Cardiac septum (tissue), 1 donor: ENCODE measurements around the gene VPS50. TPM values are rescaled to one million over a fixed set of nuclear protein-coding genes. Genes with fewer than 3 reads are reported as not detected.

ENCODE experiments used
- DNase-seq: peaks from one replicate; pipeline ENCODE4 v3.0.0-alpha.2; 2020; ENCODE audit warnings: low spot score
- intact Hi-C: fragments of 100-400 bp; cut with DNase I; formaldehyde crosslinking; loops from one replicate; pipeline ENCODE4 v1.14.0; 2022
- long read RNA-seq: library from polyadenylated mRNA; unstranded; transcript quantifications from one replicate; pipeline ENCODE4 v2.0.0, GENCODE V29; 2021
- total RNA-seq: library from RNA; stranded (reverse); fragmentation: NEBNext Ultra II Directional; extraction: Animal tissue kit (Norgen Biotek cat#: 25700); gene quantifications from one replicate; pipeline ENCODE4 v1.2.1, GENCODE V29; 2021
- donor health status: DM: no; HTN: no; CAD: no.

Gene VPS50
- total RNA-seq = 14.4 TPM
- long read RNA-seq, transcript VPS50-202 (28 exons, 3,613 nt) = major isoform, 5 of 7 reads
- long read RNA-seq, partial matches to known transcripts = 1 of 7 reads
- long read RNA-seq, other reads (novel, unspliced or antisense) = 1 of 7 reads

GRCh38 chr7:93231799-93232672, at the start of gene VPS50:
VPS50 (plus strand) TSS chr7:93232366; CDS start chr7:93232468, 102 bp downstream.
- intact Hi-C loops = no loop called here

GRCh38 chr7:93185303-93186027, 46.7 kb upstream of the VPS50 start:
- intact Hi-C loops = no loop called here
- no peak for DNase-seq

More at GRCh38 chr7:93231799-93232672, at the start of gene VPS50:
- peak; percentile 96 for DNase-seq

GRCh38 chr7:93188870-93189634, 43.1 kb upstream of the VPS50 start:
- intact Hi-C loops = no loop called here
- no peak for DNase-seq

GRCh38 chr7:93194386-93194785, 37.8 kb upstream of the VPS50 start:
- no peak for DNase-seq
- intact Hi-C loops = no loop called here

GRCh38 chr7:93196336-93196735, 35.8 kb upstream of the VPS50 start:
- intact Hi-C loops = no loop called here
- no peak for DNase-seq

GRCh38 chr7:93198472-93198871, 33.7 kb upstream of the VPS50 start:
- no peak for DNase-seq
- intact Hi-C loops = no loop called here

GRCh38 chr7:93202594-93203250, 29.4 kb upstream of the VPS50 start:
- DNase-seq = no peak
- intact Hi-C loops = no loop called here

GRCh38 chr7:93203496-93203895, 28.7 kb upstream of the VPS50 start:
- DNase-seq = no peak
- intact Hi-C loops = no loop called here

- DNase-seq = no peak
- intact Hi-C loops = no loop called here
Observed at GRCh38 chr7:93205046-93205445, 27.1 kb upstream of the VPS50 start.

GRCh38 chr7:93211228-93211818, 20.8 kb upstream of the VPS50 start:
- intact Hi-C loops = no loop called here
- no peak for DNase-seq

GRCh38 chr7:93212881-93213280, 19.3 kb upstream of the VPS50 start:
- no peak for DNase-seq
- intact Hi-C loops = no loop called here

GRCh38 chr7:93218997-93219827, 13.0 kb upstream of the VPS50 start:
- intact Hi-C loops = no loop called here
- DNase-seq = no peak

- DNase-seq = no peak
- intact Hi-C loops = no loop called here
Observed at GRCh38 chr7:93219868-93220267, 12.3 kb upstream of the VPS50 start.

- intact Hi-C loops = no loop called here
- no peak for DNase-seq
Observed at GRCh38 chr7:93226310-93226709, 5.9 kb upstream of the VPS50 start, which contains the start of gene HEPACAM2. HEPACAM2 (minus strand) TSS chr7:93226469.

- intact Hi-C loops = no loop called here
- DNase-seq = no peak
Observed at GRCh38 chr7:93228302-93228701, 3.9 kb upstream of the VPS50 start.

- DNase-seq = no peak
- intact Hi-C loops = no loop called here
Observed at GRCh38 chr7:93231259-93231658, 907 bp upstream of the VPS50 start.

GRCh38 chr7:93232673-93233018, 480 bp downstream of the VPS50 start:
- intact Hi-C loops = no loop called here
- DNase-seq = no peak

- DNase-seq = no peak
- intact Hi-C loops = no loop called here
Observed at GRCh38 chr7:93235541-93235940, 3.4 kb downstream of the VPS50 start.
